BJ (cell line): ENCODE data around the gene WDPCP. TPM values are rescaled to one million over a fixed set of nuclear protein-coding genes. Genes with fewer than 3 reads are reported as not detected.

ENCODE experiments used
- CTCF ChIA-PET: fragments of 350-600 bp; formaldehyde crosslinking; extraction: SDS; loops from one replicate; lab custom pipeline; 2021; ENCODE audit warnings: antibody characterized with exemption, inconsistent platforms; lab: Yijun Ruan, JAX
- POLR2A ChIA-PET: fragments of 300-600 bp; sonication (Branson Sonifier 250); formaldehyde crosslinking; extraction: SDS; loops from one replicate; lab custom pipeline; 2021; ENCODE audit warnings: antibody characterized with exemption; lab: Charles Lee
- DNase-seq: peaks from one replicate; pipeline ENCODE4 v3.0.0-alpha.2; 2011; ENCODE audit warnings: low read depth
- H3K27me3 ChIP-seq: 2 replicates; pipeline ENCODE4 v1.6.0; 2011; ENCODE audit warnings: low read length; ENCODE audit not compliant: control insufficient read depth, insufficient read depth
- H3K36me3 ChIP-seq: 2 replicates; pipeline ENCODE4 v1.5.1; 2011; ENCODE audit warnings: low read length; ENCODE audit not compliant: control insufficient read depth, insufficient read depth
- H3K4me3 ChIP-seq: 2 replicates; pipeline ENCODE4 v1.5.1; 2011; ENCODE audit warnings: low read depth, mild to moderate bottlenecking, control low read depth, low read length
- CTCF ChIP-seq: IDR thresholded peaks from 2 replicates; pipeline ENCODE4 v1.5.1; 2011; ENCODE audit warnings: low read depth, mild to moderate bottlenecking, control low read depth, inconsistent platforms, low read length, moderate library complexity; ENCODE audit not compliant: insufficient read depth
- polyA plus RNA-seq: library from polyadenylated mRNA; depleted of rRNA; stranded (reverse); fragments of >200 nt; gene quantifications from 2 replicates; pipeline ENCODE4 v1.2.3, GENCODE V29; 2011

Gene WDPCP
- polyA plus RNA-seq, 1 experiment: 4.2 TPM

DNA sequence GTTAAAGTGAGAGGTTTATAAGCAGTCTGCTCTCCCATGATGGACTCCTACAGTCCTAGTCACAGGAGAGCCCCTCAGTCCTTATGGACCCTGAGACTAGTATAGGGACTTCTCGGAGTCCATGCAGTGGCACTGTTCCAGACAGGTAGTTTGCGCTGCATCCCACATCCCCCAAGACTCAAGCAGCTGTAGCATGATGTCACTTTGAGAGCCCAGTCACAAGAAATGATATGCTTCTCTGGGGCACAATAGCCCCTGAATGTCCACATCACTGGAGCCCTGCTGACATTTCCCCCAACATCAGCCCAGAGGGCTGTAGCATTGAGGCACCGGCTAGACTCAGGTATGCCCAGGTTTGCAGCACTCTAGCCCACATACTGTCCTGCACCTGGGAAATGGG, 317.6 kb downstream of the WDPCP start:
- H3K27me3 ChIP-seq: no peaks in the 10 kb centered on the region
- no peak for TF ChIP-seq CTCF
- POLR2A ChIA-PET: no interaction called here

DNA sequence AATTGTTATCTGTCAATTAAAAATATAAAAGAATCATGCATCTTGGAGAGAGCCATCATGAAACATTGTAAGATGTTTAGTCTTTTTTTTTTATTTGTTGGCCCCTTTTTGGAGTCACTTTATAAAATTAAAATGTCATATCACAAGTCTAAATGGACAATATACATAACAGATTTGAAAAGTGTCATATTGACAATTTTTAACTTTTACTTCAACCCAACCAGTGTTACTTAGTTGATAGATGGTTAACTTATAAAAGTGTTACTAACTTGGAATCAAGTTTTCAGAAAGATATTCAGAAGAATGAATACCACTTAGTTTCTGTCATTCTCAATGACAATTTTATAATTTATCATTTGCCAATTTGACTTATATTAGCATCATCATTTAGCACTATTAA, 319.3 kb downstream of the WDPCP start:
- DNase-seq: no peak
- POLR2A ChIA-PET: no interaction called here
- Histone ChIP-seq H3K27me3 (no peaks in the 10 kb centered on the region), H3K36me3 (no peaks in the 10 kb centered on the region), H3K4me3 (no peak overlapping the region)
- CTCF ChIA-PET: no interaction called here
- TF ChIP-seq CTCF: no peak

More for the DNA sequence above, 317.6 kb downstream of the WDPCP start:
- CTCF ChIA-PET: no interaction called here
- DNase-seq: no peak
- Histone ChIP-seq H3K4me3 (no peak overlapping the region), H3K36me3 (no peaks in the 10 kb centered on the region)

- Histone ChIP-seq H3K27me3 (no peaks in the 10 kb centered on the region), H3K36me3 (no peaks in the 10 kb centered on the region), H3K4me3 (no peak overlapping the region)
- TF ChIP-seq CTCF: no peak
- DNase-seq: no peak
- CTCF ChIA-PET: no interaction called here
- POLR2A ChIA-PET: no interaction called here
These were observed 327.1 kb downstream of the WDPCP start for GRCh38 chr2:63261137-63261621.

GRCh38 chr2:63257473-63257872, 330.8 kb downstream of the WDPCP start:
- no peak for DNase-seq
- Histone ChIP-seq H3K4me3 (no peak overlapping the region), H3K36me3 (no peaks in the 10 kb centered on the region), H3K27me3 (no peaks in the 10 kb centered on the region)
- TF ChIP-seq CTCF: no peak
- POLR2A ChIA-PET: interaction anchor here (0.6 kb wide), 1 partner anchor 36 kb away, joined by 3 read pairs; no protein-coding TSS in a partner anchor
- CTCF ChIA-PET: no interaction called here

DNA sequence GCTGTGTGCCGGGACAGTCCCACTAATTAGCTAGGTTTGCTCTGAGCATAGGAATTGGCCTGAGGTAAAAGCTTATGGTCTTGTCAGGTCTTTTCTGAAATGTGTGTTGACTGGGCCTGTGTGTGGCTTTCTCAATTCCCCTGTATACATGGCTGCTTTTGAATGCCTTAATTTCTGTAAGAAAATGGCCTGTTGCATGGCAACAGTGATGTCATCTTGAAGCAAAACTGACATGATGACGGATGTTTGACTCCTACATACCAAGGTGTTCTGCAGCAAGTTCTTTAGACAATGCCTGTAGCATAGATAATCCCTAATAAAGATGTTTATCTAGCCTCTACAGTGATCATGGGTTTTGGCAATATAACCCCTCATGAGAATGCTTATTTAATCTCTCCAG, 339.1 kb downstream of the WDPCP start:
- ChIA-PET CTCF (no interaction called here), POLR2A (no interaction called here)
- no peak for DNase-seq
- H3K4me3 ChIP-seq: no peak overlapping the region
- H3K27me3 ChIP-seq: no peaks in the 10 kb centered on the region
- H3K36me3 ChIP-seq: no peaks in the 10 kb centered on the region
- no peak for TF ChIP-seq CTCF
